Measurements from ENCODE around the gene IL1A.

The IL1A gene

GRCh38 chr2:112818094-112818902 lies 34.0 kb upstream of the IL1A start:
- DNase-seq, result no peak

GRCh38 chr2:112817082-112817689 lies 32.9 kb upstream of the IL1A start:
- no peak for DNase-seq

DNA sequence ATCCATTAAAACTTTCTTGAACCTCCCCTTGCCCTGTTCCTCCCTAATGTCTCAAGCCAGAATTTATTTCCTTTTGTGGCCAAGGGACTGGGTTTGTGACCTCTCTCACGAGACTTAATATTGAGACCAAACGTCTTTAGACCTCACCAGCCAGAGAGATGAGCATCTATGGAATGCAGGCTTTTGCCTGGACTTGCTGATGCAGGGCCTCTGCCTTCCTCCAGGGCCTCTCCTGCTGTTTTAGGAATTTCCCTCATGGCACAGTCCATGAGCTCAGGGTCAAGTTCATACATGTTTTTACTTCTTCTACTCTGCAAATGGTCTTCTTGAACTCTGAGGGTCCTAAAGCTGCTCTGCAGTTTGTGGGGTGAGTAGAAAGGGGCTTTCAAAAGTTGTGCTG lies 30.0 kb upstream of the IL1A start:
- no peak for DNase-seq

DNA sequence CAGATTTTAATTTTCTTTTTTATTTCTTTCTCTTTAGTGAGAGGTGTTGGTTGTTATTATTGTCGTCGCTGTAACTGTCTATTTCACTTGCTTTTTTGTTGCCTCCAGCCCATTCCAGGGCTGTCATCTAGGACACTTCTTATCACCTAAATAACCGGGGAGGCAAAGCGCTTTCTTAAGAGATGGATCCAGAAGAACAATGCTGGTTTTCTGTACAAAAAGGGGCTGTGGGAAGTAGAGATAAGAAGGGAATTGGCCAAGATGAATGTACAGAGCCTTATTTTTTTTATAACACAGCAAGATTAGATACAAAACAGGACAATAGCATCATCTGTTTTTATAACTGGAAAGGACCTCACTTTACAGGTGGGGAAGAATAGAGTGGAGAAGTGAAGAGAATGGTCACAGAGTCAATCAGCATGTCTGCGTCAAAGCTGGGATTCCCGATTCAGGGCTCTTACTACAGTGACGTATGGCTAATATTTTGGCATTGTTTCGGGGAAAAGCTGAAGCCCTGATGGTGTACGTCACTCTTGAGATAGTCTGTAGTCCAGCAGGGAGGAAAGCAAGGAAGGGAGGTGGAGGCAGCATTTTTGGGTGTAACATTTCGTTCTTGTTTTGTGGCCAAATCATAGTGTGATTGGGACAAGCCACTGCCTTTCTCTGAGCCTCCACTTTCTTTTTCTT lies 29.1 kb upstream of the IL1A start:
- no peak for DNase-seq

DNA sequence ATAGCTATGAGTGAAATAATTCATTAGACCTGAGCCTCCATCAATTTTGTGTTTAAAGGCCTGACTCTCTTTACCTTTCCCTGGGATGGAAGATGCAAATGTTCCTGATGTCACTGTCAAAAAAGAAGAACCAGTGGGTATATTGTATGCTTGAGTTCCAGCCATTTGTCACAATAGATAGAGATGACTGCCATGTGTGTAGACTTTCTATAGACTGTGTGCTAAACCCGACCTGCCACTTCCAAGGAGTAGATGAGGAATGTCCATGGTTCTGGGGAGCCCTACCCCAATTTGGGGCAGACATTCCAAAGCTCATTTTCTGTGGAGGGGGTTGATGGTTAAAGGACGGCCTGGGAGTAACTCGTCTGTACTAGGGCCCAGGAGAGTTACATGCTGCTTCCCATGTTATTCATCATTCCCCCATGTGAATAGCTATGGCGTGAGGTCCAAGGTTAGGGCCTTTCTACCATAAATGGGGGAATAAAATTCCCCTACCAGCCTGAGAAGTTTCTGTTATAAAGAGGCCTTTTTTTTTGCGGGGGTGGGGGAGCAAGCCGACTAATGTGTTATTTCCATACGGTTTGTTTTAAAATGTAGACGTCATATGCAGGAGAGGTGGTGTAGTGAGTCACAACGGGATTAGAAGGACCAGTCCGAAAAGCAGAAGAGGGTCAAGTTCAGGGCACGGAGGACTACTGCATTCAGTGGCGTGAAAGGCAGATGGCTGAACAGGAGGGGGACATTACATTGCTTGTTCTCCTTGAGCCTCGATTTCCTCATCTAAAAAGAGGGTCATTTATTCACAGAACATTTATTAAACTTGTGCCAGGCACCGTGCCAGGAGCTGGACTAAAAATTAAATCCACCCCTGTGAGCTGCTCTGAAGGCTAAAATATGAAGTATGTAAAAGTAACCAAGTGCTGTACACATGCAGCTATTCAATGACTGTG lies 28.3 kb upstream of the IL1A start:
- DNase-seq, result no peak

DNA sequence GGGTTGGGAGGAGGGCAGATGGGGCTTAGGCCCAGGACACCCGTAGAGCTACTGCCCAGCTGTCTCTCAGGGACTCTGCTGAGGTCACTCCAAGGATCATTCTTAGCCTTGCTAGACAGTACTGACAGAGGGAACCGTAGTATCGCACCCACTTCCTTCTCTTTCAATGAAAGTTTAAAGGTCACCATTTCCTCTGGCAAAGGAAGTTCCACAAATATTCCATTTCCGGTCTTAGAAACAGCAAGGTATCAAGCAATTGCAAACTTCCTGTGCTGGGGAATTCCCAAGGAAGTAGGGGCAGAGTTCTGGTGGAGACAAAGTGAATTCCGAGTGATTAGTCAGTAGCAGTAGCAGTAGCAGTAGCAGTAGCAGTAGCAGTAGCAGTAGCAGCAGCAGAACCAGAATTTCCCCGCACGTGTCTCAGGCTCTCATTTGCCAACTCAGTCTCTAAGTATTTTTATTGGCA lies 27.6 kb upstream of the IL1A start:
- no peak for DNase-seq

DNA sequence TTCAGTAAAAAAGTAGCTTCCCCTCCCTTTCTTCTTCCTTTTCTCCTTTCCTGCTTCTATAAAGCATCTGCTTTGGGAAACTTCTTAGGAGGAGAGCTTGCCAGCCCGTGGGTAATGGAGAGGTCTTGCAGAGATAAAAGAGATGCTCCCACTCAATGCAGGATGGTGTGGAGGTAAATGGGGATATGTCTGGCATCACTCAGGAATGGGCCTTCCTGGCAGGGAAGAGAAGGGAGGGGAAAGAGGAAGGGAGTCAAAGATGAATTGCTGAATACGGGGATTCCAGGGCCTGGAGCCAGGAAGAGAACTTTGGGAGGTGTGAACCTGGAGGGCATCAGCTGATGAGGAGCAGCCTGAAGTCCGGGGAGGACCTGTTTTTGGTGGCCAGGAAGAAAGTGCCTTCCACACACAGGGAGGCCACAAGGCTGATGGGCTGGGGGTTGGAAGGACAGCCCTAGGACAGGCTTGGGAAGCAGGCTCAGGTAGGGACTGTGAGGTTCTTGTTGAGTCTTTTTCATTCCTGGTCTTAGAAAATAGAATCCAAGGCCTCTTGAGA lies 27.1 kb upstream of the IL1A start:
- no peak for DNase-seq

- no peak for DNase-seq
Observed at GRCh38 chr2:112809112-112809511, 24.8 kb upstream of the IL1A start.

DNA sequence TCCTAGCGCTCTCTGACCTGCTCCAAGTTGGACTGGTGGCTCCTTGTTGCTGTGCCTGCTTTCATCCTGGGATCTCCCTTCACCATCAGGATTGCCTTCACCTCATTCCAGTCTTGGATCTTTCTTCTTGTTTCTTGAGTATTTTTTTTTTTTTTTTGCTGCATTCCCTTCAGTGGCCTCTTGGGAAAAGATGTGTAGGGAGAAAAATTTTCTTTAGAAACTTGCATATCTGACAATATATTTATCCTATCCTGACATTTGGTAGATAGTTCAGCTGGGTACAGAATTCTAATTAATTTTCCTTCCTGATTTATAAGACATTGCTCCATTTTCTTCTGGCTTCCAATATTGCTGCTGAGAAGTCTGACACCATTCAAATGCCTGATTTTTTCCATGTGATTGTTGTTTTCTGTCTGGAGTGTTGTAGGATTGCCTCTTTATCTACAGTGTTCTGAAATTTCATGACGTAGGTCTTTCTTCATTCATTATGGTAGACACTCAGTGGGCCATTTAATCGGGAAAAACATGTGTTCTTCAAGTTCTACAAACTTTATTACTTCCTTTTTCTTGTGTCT lies 23.0 kb upstream of the IL1A start:
- no peak for DNase-seq

DNA sequence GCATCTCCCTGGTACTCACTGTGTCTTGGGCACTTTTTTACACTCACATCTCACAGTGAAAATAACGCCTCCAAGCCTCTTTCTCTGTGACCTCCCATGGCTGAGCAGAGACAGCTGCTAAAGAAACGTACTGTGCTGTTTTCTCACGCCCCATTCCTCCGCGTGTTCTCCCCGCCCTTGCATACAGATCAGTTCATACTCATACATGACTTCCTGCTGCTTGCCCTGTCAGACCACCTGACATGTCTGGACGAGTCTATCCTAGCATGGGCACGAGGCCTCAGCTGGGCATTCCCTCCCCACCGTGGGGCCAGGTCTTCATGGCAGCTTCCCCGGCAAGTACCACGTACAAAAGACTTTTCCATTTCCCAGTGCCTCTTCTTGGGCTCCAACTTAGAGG lies 21.2 kb upstream of the IL1A start:
- DNase-seq, result no peak

GRCh38 chr2:112803691-112804521 lies 19.6 kb upstream of the IL1A start:
- DNase-seq, result no peak

DNA sequence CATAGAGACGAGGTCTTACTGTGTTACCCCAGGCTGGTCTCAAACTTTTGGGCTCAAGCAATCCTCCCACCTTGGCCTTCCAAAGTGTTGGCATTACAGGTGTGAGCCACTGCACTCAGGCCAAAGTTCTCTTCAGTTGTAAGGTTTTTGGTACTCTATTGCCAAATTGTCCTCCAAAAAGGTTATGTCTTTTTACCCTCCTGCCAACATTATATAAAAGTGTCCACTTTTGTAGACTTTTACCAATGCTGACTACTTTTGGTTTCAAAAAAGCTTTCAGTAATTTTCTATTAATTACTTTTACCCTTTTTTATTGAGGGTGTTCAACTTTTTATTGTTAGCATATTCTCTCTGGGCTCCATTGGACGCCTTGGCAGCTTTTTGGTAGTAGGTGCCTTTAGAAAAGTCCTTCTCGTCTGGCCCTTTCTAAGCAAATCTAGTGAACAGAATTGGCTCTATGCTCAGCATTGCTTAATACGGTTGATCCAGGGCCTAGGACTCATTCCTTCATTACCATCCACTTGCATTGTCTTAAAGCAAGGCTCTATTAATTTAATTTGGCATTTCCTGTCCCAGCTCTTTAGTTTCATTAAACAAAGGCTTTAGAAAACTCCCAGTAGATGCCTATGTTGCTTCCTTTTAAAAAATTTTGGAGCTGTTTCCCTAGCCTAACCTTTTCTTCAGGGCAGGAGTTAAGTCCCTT lies 16.7 kb upstream of the IL1A start:
- DNase-seq, result no peak

DNA sequence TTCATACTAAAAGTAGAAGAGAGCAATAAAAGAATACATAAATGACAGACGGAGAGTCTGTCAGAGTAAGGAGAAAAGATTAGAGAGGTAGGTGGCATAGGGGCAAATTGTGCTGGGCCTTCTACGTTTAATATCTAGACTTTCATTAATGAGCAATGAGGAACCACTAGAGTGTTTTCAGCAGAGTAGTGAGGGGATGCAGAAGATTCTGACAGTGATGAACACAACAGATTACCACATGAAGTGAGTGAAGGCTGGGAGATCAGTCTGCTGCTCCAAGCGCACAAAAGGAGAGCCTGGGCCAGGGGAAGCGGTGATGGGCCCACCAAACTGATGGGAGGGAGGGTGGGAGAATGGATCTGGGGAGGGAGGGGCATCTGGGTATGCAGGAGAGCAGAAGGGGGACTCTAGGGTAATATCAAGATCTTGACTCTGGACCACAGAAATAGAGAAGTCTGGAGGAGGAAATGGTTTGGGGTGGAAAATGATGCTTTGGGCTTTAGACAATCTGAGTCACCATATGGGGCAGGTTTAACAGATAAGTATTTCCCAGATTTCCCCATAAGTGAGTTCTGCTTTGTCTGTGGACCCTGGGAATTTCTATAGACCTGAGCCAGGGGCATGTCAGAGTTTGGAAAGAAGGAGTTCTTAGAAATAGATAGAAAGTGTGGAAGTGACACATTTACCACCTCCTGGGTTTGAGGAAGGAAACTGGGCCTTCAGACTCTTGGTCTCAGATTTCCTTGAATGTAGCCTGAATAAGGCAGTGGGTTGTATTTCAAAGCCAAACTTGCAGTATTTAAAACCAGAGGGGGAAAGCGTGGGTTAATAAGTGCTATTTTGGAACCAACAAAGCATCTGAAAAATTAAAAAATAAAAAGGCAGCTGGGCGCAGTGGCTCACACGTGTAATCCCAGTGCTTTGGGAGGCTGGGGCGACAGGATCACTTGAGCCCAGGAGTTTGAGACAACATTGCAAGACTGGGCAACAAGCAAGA lies 15.0 kb upstream of the IL1A start:
- DNase-seq, result no peak

DNA sequence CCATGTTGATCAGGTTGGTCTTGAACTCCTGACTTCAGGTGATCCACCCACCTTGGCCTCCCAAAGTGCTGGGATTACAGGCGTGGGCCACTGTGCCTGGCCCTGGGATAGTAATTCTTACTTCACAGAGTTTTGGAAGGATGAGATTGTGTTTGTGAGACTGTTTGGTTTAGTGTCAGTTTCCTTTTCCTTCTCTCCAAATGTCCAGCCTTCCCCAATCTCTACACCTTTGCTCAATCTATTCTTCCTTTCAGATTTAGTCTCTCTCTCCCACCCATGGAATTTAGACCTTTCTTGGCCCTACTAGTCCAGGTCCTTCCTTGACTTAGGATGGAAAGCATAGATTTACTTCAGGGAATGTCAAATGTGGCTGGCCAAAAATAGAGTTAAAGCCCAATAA lies 12.2 kb upstream of the IL1A start:
- no peak for DNase-seq

- no peak for DNase-seq
Observed at GRCh38 chr2:112795774-112796173, 11.5 kb upstream of the IL1A start.

DNA sequence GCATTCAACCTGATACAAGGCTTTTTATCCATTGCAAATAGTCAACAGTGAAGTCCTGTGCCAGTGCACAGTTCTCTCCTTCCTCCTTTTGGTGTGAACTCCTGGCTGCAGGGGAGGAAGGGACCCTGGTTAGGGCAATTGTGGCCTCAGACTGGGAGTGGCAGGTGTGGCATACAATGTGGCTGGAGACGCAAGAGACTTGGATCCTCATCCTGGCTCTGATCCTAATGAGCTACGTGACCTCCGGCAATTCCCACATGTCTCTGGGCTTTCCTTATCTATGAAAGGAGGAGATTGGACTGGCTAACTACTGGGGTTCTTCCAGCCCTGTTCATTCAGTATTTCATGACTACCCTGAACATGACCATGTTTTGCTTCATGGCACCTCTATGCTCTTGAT lies 10.5 kb upstream of the IL1A start:
- no peak for DNase-seq

DNA sequence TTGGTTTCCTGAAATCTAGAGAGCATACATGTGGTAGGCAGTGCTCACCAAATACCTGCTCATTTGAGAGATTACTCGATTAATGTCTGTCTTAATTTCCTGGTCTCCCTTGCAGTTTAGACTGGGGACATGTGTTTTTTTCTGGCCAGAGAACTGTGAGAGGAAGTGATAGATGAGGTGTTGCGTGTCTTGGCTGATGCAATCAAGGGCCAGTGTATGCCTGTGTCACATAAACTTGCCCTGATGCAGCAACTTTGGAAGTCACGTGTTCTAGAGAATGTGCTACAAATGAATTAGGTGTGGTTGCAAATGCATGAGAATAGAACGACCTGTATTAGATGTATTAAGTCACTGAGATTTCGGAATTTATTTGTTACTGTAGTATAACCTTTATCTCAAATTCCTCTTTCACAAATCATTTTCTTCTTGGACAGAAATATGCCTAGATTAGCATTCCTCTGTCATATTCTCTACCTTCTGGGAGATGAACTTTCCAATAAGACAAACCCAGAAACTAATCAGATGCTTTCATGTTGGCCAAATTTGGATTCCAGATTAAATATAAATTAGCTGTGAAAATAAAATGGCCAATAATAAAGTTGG lies 9.9 kb upstream of the IL1A start:
- DNase-seq, result no peak

DNA sequence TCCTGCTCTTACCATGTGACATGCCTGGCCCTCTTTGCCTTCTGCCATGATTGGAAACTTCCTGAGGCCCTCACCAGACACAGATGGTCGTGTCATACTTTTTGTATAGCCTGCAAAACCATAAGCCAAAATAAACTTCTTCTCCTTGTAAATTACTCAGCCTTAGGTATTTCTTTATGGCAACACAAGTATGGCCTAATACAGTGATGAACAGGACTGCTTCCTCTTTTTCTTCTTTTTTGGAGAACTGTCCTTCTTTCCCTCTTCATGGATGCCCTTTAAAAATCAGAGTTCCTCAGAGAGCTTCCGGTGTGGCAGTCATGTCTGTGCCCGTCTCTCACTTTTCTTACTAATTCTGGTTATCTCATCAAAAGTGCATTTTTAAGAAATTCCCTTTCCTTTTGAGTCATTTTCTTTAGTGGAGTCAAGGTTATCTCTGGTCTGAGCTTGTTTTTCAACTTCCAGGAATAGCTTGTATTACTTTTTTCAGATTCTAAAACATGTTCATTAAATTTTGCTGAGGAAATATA lies 9.2 kb upstream of the IL1A start:
- no peak for DNase-seq

DNA sequence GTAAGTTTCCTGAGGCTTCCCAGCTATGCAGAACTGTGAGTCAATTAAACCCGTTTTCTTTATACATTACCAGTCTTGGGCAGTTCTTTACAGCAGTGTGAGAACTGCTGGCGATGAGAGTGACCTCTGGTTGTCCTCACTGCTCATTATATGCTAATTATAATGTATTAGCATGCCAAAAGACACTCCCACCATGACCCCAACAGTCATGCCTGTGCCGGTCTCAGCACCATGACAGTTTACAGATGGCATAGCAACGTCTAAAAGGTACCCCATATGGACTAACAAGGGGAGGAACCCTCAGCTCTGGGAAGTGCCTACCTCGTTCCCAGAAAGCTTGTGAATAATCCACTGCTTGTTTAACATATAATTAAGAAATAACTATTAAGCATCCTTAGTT lies 8.1 kb upstream of the IL1A start:
- DNase-seq, result no peak
